WTC11 (cell line): Measurements from ENCODE around the gene SYT1. TPM values are rescaled to one million over a fixed set of nuclear protein-coding genes. Genes with fewer than 3 reads are reported as not detected.

Source experiments
- ATAC-seq: fragments of 200-7000 bp; cut with Tn5 transposase; 2 replicates; pipeline ENCODE4 v1.10.0; 2021; ENCODE audit warnings: mild to moderate bottlenecking, moderate library complexity
- CTCF ChIA-PET: fragments of 300-600 bp; sonication (Branson Sonifier 250); formaldehyde crosslinking; loops from one replicate; lab custom pipeline; 2021; ENCODE audit warnings: antibody characterized with exemption; lab: Charles Lee
- POLR2A ChIA-PET: fragments of 350-600 bp; sonication (Branson Sonifier 250); formaldehyde crosslinking; loops from one replicate; lab custom pipeline; 2021; ENCODE audit warnings: antibody characterized with exemption; lab: Charles Lee
- DNase-seq: peaks from one replicate; pipeline ENCODE4 v3.0.0; 2021; ENCODE audit warnings: low spot score
- H3K27ac Mint-ChIP-seq: 2 replicates; pipeline ENCODE4 v1.8.0; 2021; ENCODE audit warnings: mixed read lengths
- H3K27me3 Mint-ChIP-seq: 2 replicates; pipeline ENCODE4 v1.8.0; 2021; ENCODE audit warnings: low read depth, mild to moderate bottlenecking, moderate library complexity, mixed read lengths
- H3K36me3 Mint-ChIP-seq: 2 replicates; pipeline ENCODE4 v1.8.0; 2021; ENCODE audit warnings: mixed read lengths
- H3K4me1 Mint-ChIP-seq: 2 replicates; pipeline ENCODE4 v1.8.0; 2022; ENCODE audit warnings: mixed read lengths
- H3K4me3 Mint-ChIP-seq: 2 replicates; pipeline ENCODE4 v1.8.0; 2021; ENCODE audit warnings: mild to moderate bottlenecking, moderate library complexity, mixed read lengths
- H3K9me3 Mint-ChIP-seq: 2 replicates; pipeline ENCODE4 v1.8.0; 2021; ENCODE audit warnings: mixed read lengths
- ATF1 ChIP-seq: sonication (generic); formaldehyde crosslinking; IDR thresholded peaks from 2 replicates; pipeline ENCODE4 v1.8.1; 2023; ENCODE audit warnings: mild to moderate bottlenecking, moderate library complexity, missing genetic modification reagents
- CREM ChIP-seq: sonication (generic); formaldehyde crosslinking; IDR thresholded peaks from 2 replicates; pipeline ENCODE4 v1.8.1; 2022; ENCODE audit warnings: mild to moderate bottlenecking, missing genetic modification reagents, moderate library complexity
- EMX1 ChIP-seq: fragments of 250-450 bp; sonication (Bioruptor Pico); IDR thresholded peaks from 2 replicates; pipeline ENCODE4 v1.8.0; 2021; ENCODE audit warnings: mild to moderate bottlenecking
- ETV6 ChIP-seq: sonication (generic); formaldehyde crosslinking; IDR thresholded peaks from 2 replicates; pipeline ENCODE4 v1.8.1; 2022; ENCODE audit warnings: mild to moderate bottlenecking, missing genetic modification reagents
- FOXJ3 ChIP-seq: sonication (generic); formaldehyde crosslinking; IDR thresholded peaks from 2 replicates; pipeline ENCODE4 v1.9.0; 2021; ENCODE audit warnings: missing genetic modification reagents, mild to moderate bottlenecking, borderline replicate concordance
- FOXK1 ChIP-seq: sonication (generic); formaldehyde crosslinking; IDR thresholded peaks from 2 replicates; pipeline ENCODE4 v1.8.0; 2022; ENCODE audit warnings: mild to moderate bottlenecking, moderate library complexity, missing genetic modification reagents
- JAZF1 ChIP-seq: fragments of 250-450 bp; sonication (Bioruptor Pico); IDR thresholded peaks from 2 replicates; pipeline ENCODE4 v1.9.0; 2021; ENCODE audit warnings: moderate library complexity, mild to moderate bottlenecking, inconsistent platforms
- MXD4 ChIP-seq: fragments of 250-450 bp; sonication (Bioruptor Pico); IDR thresholded peaks from 2 replicates; pipeline ENCODE4 v1.8.0; 2021; ENCODE audit warnings: mild to moderate bottlenecking, moderate library complexity, borderline replicate concordance
- NFATC4 ChIP-seq: fragments of 250-450 bp; sonication (Bioruptor Pico); IDR thresholded peaks from 2 replicates; pipeline ENCODE4 v1.9.0; 2021; ENCODE audit warnings: mild to moderate bottlenecking
- NR2C2 ChIP-seq: sonication (generic); formaldehyde crosslinking; IDR thresholded peaks from 2 replicates; pipeline ENCODE4 v1.8.0; 2022; ENCODE audit warnings: mild to moderate bottlenecking, missing genetic modification reagents
- PRRX2 ChIP-seq: fragments of 250-450 bp; sonication (Bioruptor Pico); IDR thresholded peaks from 2 replicates; pipeline ENCODE4 v1.8.0; 2021; ENCODE audit warnings: mild to moderate bottlenecking
- SOX15 ChIP-seq: fragments of 250-450 bp; sonication (Bioruptor Pico); IDR thresholded peaks from 2 replicates; pipeline ENCODE4 v1.9.0; 2021; ENCODE audit warnings: mild to moderate bottlenecking
- ZNF423 ChIP-seq: fragments of 250-450 bp; sonication (Bioruptor Pico); IDR thresholded peaks from 2 replicates; pipeline ENCODE4 v2.1.2; 2022; ENCODE audit warnings: mild to moderate bottlenecking, moderate library complexity
- total RNA-seq: library from RNA; stranded (reverse); gene quantifications from 3 replicates; pipeline ENCODE4 v1.2.3, GENCODE V29; 2021
- TF ChIP-seq, protein P1 (sequence below): sonication (generic); formaldehyde crosslinking; IDR thresholded peaks from 2 replicates; pipeline ENCODE4 v1.8.0; 2023; ENCODE audit warnings: missing genetic modification reagents
- TF ChIP-seq, protein P2 (sequence below): sonication (generic); formaldehyde crosslinking; IDR thresholded peaks from 2 replicates; pipeline ENCODE4 v1.8.0; 2022; ENCODE audit warnings: mild to moderate bottlenecking, missing genetic modification reagents
- TF ChIP-seq, protein P3 (sequence below): sonication (generic); formaldehyde crosslinking; IDR thresholded peaks from 2 replicates; pipeline ENCODE4 v1.8.0; 2023; ENCODE audit warnings: mild to moderate bottlenecking, missing genetic modification reagents
- TF ChIP-seq, protein P4 (sequence below): fragments of 250-450 bp; sonication (Bioruptor Pico); conservative IDR thresholded peaks from 2 replicates; pipeline ENCODE4 v1.9.0; 2021; ENCODE audit warnings: mild to moderate bottlenecking
- TF ChIP-seq, protein P5 (sequence below): sonication (generic); formaldehyde crosslinking; IDR thresholded peaks from 2 replicates; pipeline ENCODE4 v1.8.1; 2023; ENCODE audit warnings: mild to moderate bottlenecking, moderate library complexity, missing genetic modification reagents
- TF ChIP-seq, protein P6 (sequence below): sonication (generic); formaldehyde crosslinking; IDR thresholded peaks from 2 replicates; pipeline ENCODE4 v1.8.1; 2022; ENCODE audit warnings: mild to moderate bottlenecking, missing genetic modification reagents, moderate library complexity, borderline replicate concordance
- TF ChIP-seq, protein P7 (sequence below): sonication (generic); formaldehyde crosslinking; IDR thresholded peaks from 2 replicates; pipeline ENCODE4 v1.8.1; 2023; ENCODE audit warnings: mild to moderate bottlenecking, missing genetic modification reagents, moderate library complexity
- TF ChIP-seq, protein P8 (sequence below): sonication (generic); formaldehyde crosslinking; IDR thresholded peaks from 2 replicates; pipeline ENCODE4 v1.8.0; 2022; ENCODE audit warnings: mild to moderate bottlenecking, missing genetic modification reagents

The SYT1 gene
- total RNA-seq, 1 experiment from 2014 or later = 45.2 TPM

DNA sequence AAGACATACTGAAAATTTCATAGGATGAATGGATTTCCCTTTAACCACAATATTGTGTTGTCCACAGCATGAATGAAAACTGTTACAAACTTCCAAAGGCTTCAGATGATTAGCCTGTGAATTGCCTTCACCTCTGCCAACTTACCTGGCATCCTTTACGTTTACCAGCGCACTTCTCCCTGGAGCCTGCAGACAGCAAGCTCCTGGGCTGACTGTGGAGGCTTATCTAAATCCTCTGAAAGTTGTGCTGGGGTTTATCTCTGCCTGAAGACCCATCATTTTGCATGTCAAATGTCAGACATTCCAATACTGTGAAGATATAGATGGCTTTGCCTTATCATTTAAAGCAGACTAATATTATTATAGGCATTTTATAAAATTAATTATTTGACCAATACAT, 403.0 kb downstream of the SYT1 start (continued):
- no peak for TF ChIP-seq ETV6
- TF ChIP-seq, protein P1, sequence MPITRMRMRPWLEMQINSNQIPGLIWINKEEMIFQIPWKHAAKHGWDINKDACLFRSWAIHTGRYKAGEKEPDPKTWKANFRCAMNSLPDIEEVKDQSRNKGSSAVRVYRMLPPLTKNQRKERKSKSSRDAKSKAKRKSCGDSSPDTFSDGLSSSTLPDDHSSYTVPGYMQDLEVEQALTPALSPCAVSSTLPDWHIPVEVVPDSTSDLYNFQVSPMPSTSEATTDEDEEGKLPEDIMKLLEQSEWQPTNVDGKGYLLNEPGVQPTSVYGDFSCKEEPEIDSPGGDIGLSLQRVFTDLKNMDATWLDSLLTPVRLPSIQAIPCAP (CRISPR knock-in tag) = no peak
- no peak for TF ChIP-seq PRRX2 (CRISPR knock-in tag)
- TF ChIP-seq, protein P2, sequence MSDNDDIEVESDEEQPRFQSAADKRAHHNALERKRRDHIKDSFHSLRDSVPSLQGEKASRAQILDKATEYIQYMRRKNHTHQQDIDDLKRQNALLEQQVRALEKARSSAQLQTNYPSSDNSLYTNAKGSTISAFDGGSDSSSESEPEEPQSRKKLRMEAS (CRISPR knock-in tag) = no peak

DNA sequence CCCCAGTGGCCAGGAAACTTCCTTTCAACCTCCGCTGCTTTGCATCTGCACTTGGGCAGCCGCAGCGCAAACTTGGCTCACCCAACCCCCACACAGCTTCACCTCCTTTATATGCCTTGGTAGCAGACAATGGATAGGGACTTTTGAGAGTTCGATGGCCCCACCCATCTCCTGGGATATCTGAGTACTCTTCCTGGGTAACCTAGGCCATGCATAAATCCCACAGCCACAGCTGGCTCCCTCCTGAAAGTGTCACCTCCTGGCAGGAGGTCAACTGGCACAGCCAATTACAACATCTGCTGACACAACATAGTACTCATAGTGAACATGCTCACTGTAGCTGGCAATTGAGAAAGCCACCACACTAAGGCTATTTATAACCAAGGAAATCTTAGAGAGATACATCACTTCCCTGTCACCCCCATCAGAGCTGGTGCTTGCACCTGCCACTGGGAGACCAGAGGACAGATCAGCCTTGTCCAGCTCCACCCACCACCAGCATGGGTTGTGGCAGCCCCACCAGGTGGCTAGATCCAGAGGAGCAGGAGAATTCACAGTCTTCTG, 410.0 kb downstream of the SYT1 start:
- Mint-ChIP-seq H3K27ac (0 out of 2 replicates have a peak overlapping the region, but pooled peaks have one; percentile 8), H3K4me3 (no peak overlapping the region), H3K27me3 (no peaks in the 10 kb centered on the region), H3K9me3 (no peaks in the 10 kb centered on the region), H3K4me1 (peaks cover 23% of the 10 kb centered on the region), H3K36me3 (no peaks in the 10 kb centered on the region)
- CTCF ChIA-PET = interaction anchor here (0.6 to 2.7 kb wide), 4 partner anchors 30 to 984 kb away, joined by 3 to 11 read pairs (median 6); no protein-coding TSS in a partner anchor
- peak; percentile 17 for DNase-seq
- POLR2A ChIA-PET = no interaction called here
- TF ChIP-seq, protein P3, sequence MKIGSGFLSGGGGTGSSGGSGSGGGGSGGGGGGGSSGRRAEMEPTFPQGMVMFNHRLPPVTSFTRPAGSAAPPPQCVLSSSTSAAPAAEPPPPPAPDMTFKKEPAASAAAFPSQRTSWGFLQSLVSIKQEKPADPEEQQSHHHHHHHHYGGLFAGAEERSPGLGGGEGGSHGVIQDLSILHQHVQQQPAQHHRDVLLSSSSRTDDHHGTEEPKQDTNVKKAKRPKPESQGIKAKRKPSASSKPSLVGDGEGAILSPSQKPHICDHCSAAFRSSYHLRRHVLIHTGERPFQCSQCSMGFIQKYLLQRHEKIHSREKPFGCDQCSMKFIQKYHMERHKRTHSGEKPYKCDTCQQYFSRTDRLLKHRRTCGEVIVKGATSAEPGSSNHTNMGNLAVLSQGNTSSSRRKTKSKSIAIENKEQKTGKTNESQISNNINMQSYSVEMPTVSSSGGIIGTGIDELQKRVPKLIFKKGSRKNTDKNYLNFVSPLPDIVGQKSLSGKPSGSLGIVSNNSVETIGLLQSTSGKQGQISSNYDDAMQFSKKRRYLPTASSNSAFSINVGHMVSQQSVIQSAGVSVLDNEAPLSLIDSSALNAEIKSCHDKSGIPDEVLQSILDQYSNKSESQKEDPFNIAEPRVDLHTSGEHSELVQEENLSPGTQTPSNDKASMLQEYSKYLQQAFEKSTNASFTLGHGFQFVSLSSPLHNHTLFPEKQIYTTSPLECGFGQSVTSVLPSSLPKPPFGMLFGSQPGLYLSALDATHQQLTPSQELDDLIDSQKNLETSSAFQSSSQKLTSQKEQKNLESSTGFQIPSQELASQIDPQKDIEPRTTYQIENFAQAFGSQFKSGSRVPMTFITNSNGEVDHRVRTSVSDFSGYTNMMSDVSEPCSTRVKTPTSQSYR (CRISPR knock-in tag) = no peak
- TF ChIP-seq JAZF1 (no peak), CREM (CRISPR knock-in tag) (no peak), FOXK1 (CRISPR knock-in tag) (no peak), NR2C2 (CRISPR knock-in tag) (no peak), NFATC4 (CRISPR knock-in tag) (no peak), ZNF423 (CRISPR knock-in tag) (no peak)
- TF ChIP-seq, protein P4, sequence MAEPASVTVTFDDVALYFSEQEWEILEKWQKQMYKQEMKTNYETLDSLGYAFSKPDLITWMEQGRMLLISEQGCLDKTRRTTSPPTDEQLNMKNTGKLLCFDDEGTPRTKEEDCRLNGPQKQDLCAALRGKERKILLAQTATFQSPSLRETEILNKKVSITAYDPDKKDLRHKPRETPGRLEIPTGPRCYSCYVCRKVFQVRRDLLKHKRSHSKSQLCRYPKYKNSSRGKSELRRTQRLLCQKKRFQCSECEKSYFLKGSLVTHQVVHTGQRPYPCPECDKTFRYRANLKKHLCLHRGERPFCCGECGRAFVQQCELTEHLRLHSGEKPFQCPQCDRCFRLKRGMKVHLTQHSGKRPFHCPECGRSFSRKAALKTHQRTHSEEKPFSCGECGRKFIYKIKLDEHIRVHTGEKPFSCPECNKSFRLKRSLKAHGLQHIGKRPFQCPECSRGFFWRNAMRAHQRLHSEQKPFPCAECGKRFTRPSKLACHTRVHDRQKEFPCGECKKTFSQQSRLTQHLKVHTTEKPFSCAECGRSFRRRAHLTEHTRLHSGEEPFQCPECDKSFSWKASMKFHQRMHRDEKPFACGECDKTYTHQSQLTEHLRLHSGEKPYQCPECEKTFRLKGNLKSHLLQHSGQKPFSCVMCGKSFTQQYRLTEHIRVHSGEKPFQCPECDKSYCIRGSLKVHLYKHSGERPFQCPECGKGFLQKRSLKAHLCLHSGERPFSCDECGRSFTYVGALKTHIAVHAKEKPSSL (CRISPR knock-in tag) = no peak
- peak; percentile 84 for ATAC-seq

DNA sequence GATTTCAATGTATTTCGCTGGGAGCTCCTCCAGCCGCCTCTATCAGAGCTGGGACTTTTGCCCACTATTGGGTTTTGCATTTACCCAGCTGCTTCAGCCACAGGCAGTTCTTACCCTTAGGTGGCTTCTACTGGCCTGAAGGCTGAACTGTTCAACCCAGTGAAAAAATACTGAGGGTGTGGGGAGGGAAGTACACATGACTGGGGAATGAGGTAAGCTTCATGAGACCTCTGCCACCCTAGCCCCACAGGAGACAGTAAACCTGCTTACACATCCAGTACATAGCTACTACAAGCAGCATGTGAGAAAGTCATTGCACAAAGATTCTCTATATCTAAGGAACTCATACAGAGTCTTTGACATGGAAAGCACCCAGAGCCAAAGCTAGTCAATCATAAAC, 411.1 kb downstream of the SYT1 start:
- TF ChIP-seq EMX1 (no peak), ATF1 (CRISPR knock-in tag) (no peak)
- H3K9me3 Mint-ChIP-seq = no peaks in the 10 kb centered on the region
- POLR2A ChIA-PET = no interaction called here
- no peak overlapping the region for H3K4me3 Mint-ChIP-seq
- peaks cover 23% of the 10 kb centered on the region for H3K4me1 Mint-ChIP-seq
- no peaks in the 10 kb centered on the region for H3K36me3 Mint-ChIP-seq
- CTCF ChIA-PET = interaction anchor here (2.7 kb wide), 1 partner anchor 69 kb away, joined by 11 read pairs; no protein-coding TSS in a partner anchor
- ATAC-seq (no peak), DNase-seq (no peak)
- no peaks in the 10 kb centered on the region for H3K27me3 Mint-ChIP-seq
- H3K27ac Mint-ChIP-seq = no peak overlapping the region

DNA sequence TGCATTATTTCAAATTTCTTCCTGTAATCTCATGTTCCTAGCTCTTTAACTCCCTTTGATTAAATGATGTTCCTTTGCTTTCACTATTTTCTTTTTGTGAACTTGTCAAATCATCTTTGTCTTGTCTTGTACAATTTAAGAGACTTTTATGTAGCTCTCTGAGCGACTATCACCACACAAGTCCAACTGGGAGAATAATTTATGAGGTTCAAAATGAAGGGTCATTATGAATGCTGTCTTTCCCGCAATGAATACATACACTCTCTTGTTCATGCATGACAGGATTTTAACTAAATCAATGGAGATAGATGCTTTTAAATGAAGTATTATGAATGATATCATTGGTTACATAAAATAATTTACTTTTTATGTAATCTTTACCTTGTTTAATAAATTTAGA, 418.8 kb downstream of the SYT1 start:
- POLR2A ChIA-PET = no interaction called here
- H3K36me3 Mint-ChIP-seq = no peaks in the 10 kb centered on the region
- TF ChIP-seq, protein P5, sequence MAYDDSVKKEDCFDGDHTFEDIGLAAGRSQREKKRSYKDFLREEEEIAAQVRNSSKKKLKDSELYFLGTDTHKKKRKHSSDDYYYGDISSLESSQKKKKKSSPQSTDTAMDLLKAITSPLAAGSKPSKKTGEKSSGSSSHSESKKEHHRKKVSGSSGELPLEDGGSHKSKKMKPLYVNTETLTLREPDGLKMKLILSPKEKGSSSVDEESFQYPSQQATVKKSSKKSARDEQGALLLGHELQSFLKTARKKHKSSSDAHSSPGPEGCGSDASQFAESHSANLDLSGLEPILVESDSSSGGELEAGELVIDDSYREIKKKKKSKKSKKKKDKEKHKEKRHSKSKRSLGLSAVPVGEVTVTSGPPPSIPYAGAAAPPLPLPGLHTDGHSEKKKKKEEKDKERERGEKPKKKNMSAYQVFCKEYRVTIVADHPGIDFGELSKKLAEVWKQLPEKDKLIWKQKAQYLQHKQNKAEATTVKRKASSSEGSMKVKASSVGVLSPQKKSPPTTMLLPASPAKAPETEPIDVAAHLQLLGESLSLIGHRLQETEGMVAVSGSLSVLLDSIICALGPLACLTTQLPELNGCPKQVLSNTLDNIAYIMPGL (CRISPR knock-in tag) = no peak
- TF ChIP-seq FOXJ3 (CRISPR knock-in tag) = no peak
- TF ChIP-seq SOX15 = no peak
- TF ChIP-seq, protein P6, sequence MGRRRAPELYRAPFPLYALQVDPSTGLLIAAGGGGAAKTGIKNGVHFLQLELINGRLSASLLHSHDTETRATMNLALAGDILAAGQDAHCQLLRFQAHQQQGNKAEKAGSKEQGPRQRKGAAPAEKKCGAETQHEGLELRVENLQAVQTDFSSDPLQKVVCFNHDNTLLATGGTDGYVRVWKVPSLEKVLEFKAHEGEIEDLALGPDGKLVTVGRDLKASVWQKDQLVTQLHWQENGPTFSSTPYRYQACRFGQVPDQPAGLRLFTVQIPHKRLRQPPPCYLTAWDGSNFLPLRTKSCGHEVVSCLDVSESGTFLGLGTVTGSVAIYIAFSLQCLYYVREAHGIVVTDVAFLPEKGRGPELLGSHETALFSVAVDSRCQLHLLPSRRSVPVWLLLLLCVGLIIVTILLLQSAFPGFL (CRISPR knock-in tag) = no peak
- TF ChIP-seq MXD4 (CRISPR knock-in tag) = no peak
- TF ChIP-seq ETV6 = no peak
- TF ChIP-seq, protein P7, sequence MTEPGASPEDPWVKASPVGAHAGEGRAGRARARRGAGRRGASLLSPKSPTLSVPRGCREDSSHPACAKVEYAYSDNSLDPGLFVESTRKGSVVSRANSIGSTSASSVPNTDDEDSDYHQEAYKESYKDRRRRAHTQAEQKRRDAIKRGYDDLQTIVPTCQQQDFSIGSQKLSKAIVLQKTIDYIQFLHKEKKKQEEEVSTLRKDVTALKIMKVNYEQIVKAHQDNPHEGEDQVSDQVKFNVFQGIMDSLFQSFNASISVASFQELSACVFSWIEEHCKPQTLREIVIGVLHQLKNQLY = no peak
- TF ChIP-seq, protein P8, sequence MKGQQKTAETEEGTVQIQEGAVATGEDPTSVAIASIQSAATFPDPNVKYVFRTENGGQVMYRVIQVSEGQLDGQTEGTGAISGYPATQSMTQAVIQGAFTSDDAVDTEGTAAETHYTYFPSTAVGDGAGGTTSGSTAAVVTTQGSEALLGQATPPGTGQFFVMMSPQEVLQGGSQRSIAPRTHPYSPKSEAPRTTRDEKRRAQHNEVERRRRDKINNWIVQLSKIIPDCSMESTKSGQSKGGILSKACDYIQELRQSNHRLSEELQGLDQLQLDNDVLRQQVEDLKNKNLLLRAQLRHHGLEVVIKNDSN (CRISPR knock-in tag) = no peak

More for the DNA sequence above, 418.8 kb downstream of the SYT1 start:
- ATAC-seq (no peak), DNase-seq (no peak)
- CTCF ChIA-PET = interaction anchor here (0.8 kb wide), 1 partner anchor 38 kb away, joined by 3 read pairs; no protein-coding TSS in a partner anchor
- Mint-ChIP-seq H3K27ac (no peak overlapping the region), H3K27me3 (no peaks in the 10 kb centered on the region), H3K4me1 (no peaks in the 10 kb centered on the region), H3K4me3 (no peak overlapping the region), H3K9me3 (no peaks in the 10 kb centered on the region)
